GM19351 (cell line): ENCODE data around the gene SSH3.
"Not testable (repeated sequence)": the region's sequence is repeated elsewhere in the genome, so short reads cannot be mapped to it uniquely, and the experiment has no call there.

ENCODE experiments used
- ATAC-seq: cut with Tn5 transposase; IDR thresholded peaks from one replicate; pipeline ENCODE4 v1.9.1; 2021; ENCODE audit warnings: mild to moderate bottlenecking, moderate library complexity; ENCODE audit not compliant: unreplicated experiment

SSH3 gene, protein sequence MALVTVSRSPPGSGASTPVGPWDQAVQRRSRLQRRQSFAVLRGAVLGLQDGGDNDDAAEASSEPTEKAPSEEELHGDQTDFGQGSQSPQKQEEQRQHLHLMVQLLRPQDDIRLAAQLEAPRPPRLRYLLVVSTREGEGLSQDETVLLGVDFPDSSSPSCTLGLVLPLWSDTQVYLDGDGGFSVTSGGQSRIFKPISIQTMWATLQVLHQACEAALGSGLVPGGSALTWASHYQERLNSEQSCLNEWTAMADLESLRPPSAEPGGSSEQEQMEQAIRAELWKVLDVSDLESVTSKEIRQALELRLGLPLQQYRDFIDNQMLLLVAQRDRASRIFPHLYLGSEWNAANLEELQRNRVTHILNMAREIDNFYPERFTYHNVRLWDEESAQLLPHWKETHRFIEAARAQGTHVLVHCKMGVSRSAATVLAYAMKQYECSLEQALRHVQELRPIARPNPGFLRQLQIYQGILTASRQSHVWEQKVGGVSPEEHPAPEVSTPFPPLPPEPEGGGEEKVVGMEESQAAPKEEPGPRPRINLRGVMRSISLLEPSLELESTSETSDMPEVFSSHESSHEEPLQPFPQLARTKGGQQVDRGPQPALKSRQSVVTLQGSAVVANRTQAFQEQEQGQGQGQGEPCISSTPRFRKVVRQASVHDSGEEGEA

DNA sequence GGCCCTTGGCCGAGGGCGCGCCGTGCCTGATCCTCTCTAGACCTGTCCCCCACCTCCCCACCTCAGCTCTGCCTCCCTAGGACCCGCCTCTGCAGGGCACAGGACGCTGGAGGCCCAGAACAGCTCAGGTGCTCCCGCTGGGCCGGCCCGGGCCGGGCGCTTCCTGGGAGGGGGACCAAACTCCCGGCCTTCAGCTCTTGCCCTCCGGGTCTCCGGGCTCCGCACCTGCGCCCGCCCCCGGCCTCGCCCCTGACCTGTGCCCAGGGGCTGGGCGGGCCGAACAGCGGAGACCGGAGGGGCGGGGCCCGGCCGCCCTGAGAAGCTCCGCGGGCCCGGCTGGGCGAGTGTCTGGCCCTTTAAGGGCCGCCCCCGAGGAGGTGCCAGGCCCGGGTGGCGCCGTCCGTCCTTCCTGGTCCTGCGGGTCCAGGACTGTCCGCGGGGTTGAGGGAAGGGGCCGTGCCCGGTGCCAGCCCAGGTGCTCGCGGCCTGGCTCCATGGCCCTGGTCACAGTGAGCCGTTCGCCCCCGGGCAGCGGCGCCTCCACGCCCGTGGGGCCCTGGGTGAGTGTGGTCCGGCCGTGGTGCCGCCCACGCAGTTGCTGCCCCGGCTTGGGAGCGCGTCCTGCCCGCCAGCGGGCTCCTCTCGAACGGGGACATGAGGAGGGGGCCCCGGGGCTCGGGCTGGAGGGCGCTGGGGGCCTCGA, at the start of gene SSH3:
Gene SSH3, plus strand, starts transcription at position 399 of the 703 bp plus-strand sequence. Its CDS starts 96 bp downstream, at position 495.
- ATAC-seq: no peak

DNA sequence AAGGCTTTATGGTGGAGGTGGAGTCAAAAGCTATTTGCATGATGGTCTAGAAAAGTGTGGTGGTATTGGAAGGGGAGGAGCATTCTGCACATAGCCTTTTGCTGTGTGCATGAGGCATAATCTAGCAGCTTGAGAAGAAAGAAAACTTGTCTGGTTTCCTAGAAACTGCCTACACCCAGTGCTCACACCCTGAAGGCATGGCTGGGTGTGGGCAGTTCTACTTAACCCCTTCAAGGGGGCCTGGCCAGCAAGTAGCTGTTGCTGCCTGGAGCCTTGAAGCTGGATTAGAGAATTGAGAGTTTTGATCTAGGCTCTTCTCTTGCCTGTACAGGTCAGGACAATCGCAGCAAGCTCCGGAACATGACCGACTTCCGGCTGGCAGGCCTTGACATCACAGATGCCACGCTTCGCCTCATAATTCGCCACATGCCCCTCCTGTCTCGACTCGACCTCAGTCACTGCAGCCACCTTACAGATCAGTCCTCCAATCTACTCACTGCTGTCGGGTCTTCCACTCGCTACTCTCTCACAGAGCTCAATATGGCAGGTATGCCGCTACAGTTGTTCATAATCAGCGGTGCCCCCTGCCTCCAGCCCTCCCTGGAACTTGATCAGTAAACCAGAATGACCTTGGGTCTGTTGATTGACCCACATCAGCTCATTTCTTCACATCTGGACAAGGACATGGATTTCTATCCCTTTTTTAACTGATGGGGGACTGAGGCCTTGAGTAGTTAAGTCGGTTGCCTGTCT, 49.3 kb upstream of the SSH3 start:
- ATAC-seq: no peak

DNA sequence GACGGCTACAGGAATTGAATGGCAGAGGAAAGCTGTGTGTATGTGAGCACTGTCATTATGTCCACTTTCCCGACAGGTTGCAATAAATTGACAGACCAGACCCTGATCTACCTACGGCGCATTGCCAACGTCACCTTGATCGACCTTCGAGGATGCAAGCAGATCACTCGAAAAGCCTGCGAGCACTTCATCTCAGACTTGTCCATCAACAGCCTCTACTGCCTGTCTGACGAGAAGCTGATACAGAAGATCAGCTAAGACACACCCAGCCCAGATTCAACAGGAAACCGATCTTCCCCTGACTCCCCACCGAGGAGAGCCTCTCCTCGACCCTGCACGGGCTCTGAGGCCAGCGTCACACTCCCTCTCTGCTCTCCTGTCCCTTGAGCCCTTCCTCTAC, 48.5 kb upstream of the SSH3 start:
- ATAC-seq: no peak

DNA sequence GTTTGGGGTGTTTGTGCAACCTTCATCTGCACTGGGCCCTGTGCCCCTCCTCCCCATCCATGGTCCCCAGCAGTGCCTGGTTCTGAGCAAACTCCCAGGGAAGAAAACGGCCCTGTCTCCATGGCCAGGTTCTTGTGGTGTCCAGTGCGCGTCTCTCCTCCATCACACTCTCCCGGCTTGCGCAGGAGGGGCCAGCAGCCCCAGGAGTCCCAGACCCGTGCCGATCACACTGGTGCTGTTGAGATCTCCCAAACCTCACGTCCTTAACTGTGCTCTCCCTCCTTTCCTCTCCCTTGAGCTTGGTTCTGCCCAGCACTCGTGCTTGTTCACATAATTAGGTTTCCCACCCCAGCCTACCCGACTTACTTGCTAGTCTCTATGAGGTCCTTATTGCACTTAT, 48.0 kb upstream of the SSH3 start:
- ATAC-seq: no peak

DNA sequence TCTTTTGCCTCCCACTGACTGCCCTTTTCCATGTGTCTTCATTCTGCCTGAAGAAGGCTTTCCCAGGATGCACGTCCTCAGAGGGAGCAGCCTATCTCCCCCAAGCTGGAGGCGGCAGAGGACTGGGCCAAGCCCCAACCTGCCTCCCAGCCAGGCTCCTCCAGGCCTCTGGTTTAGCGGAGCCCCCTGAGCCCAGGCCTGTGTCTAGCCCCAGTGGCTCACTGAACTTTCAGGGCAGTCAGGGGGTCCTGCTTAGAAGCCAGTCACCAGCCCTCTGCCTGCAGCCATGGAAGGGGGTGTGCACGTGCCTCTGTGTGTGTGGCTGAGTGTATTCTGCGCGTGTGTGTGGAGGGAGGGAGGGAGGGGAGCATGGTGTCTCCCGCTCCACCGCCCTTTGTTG, 47.5 kb upstream of the SSH3 start:
- ATAC-seq: no peak

DNA sequence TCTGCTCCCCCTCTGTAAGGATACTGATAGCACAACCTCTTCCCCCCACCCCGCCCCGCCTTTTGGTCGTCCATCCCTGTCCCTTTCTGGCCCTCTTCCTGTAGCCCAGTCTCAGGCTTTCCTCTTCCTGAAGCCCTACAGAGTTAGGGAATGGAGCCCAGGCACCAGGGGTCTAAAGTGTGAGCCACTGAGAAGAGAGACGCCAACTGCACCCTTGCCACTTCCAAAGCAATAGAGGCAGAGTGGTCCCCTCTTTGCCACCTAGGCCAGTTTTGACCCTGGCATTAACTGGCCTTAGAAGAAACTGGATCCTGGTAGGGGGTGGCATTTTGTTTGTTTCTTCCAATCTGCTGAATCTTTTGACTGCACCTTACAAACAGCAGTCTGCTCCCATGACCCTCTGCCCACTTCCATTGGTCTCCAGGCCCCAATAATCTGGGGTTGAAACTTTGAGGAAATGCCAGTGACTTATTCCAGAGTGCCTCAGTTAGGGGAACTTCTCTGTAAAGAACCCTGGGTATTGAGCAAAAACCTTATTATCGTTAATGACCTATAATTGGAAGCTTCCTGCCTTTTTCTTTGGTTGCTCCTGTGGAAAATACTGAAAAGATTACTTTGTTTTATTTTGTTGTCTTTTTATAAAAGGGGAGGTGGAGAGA, 46.7 kb upstream of the SSH3 start:
- no peak for ATAC-seq

DNA sequence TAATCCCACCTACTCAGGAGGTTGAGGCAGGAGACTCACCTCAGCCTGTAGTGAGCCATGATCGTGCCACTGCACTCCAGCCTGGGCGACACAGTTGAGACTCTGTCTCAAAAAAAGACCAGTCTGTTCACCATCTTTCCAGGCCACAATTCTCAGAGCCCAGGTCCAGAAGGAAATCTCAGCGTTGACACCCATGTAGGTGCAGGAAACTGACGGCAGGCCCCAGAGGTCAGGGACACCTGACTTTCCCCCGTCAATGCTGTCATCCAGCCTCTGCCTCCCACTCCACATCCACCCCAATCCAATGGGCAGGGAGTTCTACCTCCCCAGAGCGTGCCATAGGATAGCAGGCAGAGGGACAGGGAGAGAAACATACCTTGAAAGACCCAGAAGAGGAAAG, 42.9 kb upstream of the SSH3 start:
- ATAC-seq: no peak

DNA sequence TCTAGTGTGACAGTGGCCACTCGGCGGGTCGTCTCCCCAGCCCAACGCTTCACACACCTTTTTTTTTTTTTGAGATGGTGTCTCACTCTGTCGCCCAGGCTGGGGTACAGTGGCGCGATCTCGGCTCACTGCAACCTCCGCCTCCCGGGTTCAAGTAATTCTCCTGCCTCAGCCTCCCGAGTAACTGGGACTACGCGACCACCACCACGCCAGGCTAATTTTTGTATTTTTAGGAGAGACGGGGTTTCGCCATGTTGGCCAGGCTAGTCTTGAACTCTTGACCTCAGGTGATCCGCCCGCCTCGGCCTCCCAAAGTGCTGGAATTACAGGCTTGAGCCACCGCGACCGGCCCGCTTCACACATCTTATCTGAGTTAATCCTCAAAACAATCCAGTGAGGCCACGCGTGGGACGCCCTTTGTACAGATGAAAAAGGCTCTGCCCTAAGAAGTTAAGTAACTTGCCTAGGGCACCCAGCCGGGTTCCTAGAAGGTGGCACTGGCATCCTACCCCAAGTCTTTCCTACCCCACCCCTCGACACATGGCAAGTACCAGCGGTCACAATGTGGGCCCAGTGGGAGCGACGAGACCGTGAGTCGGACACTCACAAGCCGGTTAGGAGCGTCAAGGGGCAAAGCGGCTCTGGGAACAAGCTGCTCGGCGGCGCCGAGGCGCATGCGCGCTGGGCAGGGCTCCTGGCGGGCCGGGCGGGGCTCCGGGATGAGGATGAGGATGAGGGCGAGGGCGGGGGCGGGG, 42.3 kb upstream of the SSH3 start:
- ATAC-seq: not testable (repeated sequence)

DNA sequence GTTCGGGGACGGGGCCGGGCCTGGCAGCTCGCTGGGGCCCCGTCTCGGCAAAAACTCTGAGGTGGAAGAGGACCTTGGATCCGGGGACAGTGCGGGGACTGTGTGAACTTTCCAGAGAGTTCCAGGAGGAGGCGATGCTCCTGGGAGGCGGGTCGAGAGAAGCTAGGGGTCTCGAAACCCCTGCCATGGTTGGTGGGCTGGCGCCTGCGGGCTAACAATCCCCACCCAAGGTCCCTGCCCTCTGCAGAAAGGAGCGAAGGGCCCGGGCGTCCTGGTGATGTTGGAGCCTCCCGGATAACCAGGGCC, 41.7 kb upstream of the SSH3 start:
- ATAC-seq: no peak

DNA sequence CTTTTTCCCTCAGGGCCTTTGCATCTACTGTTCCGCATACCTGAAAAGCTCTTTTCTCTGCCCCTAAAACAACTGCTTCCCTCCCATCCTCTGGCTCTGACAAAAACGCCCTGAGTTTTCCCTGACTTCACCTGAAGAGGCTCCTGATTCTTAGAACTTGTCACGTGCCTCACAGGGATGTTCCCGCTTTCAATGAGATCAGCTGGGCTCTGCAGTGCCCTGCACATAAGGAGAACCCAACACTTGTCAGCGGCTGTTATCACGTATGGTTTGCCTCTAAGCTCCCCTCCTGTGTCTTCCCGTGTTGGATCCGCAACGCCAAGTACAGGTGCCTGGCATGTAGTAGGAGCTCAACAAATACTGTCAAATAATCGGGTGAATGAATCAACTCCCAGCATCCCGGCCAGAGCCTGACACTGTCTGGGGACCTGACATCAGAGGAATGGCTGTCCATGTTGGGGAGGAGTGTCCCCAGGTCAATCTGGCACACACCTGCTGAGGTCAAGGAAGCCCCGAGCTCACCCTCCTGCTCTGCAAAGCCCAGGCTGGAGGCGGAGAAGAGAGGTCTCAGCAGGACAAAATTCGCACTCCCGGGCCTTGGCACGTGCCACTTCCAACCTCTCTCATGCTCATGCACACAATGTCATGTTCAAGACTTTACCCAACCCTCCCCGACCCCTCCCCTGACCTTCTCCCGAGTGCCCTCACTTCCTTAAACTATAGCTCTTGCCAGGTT, 41.2 kb upstream of the SSH3 start:
- ATAC-seq: no peak

DNA sequence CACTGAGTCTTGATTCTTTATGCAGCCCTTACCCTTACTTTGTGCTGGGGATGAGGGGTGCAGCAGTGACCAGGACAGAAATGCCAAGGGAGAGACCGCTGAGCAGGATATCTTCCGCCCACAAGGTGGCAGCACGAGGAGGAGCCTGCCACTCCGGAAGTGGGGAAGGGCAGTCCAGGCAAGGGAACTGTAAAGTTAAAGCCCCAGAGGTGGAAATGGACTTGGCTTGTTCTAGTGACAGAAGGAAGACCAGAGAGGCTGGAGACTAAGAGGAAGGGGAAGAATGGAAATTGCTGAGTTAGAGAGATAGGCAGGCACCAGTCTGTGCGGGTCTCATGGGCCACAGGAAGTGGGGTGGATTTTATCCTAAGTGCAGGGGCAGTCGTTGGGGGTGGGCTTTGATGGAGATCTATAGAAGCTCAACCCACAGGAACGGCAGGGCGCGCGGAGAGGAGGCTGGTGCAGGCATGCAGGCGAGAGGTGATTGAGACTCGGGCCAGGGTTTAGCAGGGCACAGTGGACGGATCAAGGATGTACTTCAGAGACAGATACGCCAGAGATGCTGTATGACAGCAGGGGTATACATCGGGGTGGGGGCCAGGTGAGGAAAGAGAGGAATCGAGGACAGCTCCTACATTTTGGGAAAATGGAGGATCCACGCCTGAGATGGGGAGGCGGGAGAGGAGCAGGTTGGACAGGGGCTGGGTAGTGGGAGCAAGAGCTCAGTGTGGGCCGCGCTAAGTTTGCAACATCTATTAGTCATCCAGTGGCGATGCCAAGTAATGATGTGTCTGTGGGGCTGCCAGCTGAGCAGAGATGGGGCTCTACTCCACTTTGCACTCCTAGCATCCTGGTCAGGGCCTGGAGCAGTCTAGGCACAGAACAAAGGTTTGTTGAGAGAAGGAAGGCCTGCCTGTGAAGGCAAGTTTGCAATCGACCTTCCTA, 40.3 kb upstream of the SSH3 start:
- ATAC-seq: no peak

DNA sequence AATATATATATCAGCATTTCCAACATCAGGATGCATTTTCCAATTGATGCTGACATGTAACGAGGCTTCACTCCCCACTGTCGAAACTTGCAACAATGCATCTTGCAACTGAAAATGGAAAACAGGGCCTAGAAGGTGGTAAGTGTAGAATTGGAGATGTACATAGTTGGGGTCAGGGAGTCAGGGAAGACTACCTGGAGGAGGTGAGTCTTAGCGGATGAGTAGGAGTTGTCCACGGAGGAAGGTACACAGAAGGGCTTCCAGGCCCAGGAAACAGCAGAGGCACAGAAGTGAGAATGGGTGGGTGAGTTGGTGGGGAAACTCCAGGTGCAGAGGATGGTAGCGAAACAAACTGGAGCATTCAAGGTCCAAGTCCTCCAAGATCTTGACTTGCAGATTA, 39.1 kb upstream of the SSH3 start:
- no peak for ATAC-seq

DNA sequence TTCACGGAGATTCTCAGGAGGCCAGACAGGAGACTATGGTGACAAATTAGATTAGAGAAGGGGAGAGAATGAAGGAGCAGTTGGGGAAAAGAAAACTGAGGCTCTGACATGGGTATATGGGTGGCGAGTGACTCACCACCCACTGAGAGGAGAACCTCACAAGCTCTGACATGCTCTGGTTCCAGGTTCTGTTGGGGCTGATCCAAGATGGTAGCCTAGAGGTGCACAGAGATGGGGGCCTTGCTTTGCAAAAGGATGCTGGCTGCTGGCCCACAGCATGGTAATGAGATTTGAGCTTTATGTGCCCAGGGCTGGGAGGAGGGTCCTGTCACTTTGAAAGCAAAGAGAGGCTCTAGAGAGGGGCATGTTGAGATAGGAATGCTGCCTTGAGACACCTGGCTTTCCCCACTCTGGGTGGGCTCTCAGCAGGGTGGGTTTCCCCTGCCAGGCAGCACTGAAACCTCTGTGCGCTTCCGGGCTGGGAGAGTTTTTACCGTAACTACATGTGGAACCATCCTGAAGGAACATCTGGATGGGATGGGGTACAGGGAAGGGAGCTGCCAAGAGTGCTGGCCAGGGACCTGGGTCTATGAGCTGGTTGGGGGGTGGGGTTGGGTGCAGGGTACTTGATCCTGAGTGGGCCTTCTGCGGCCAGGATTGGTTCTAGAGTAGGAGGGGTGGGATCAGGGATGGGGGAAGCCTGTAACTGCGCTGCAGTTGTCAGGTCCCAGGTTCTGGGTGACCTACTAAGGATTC, 38.3 kb upstream of the SSH3 start:
- no peak for ATAC-seq

DNA sequence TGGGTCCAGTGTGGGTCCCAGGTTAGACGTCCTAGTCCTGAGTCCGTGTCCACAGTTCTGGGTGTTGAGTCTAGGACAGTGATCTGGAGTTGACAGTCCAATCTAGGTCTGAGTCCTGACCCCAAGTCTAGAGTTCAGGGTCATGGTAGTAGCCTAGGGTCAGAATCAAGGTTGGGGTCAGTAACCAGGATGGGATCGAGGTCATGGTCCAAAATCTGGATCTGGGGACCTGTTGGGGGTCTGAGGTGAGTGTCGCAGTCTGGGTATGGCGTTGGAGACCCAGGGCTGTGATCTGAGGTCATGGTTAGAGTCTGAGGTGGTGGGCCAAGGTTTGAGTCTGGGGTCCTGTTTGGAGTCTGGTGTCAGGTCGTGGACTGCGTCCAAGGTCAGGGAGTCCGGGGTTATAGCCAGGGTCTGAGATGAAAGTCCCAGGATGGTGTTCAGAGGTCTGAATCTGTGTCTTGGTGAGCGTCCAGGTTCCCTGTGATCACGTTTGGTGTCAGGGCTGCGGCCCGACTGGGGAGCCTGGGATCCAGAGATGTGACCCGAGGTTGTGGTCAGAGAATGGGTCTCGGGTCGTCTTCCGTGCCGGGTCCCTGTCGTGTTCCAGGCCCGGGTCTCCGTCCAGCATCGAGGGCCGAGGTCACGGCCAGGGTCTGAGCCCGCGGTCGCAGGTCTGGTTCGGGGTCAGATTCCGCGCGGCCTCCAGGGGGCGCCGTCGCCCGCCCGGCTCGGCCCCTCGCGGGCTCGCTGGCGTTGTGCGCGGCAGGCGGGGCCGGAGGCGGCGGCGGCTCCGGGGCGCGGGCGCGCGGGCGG, 37.5 kb upstream of the SSH3 start:
- peak; percentile 43 for ATAC-seq

DNA sequence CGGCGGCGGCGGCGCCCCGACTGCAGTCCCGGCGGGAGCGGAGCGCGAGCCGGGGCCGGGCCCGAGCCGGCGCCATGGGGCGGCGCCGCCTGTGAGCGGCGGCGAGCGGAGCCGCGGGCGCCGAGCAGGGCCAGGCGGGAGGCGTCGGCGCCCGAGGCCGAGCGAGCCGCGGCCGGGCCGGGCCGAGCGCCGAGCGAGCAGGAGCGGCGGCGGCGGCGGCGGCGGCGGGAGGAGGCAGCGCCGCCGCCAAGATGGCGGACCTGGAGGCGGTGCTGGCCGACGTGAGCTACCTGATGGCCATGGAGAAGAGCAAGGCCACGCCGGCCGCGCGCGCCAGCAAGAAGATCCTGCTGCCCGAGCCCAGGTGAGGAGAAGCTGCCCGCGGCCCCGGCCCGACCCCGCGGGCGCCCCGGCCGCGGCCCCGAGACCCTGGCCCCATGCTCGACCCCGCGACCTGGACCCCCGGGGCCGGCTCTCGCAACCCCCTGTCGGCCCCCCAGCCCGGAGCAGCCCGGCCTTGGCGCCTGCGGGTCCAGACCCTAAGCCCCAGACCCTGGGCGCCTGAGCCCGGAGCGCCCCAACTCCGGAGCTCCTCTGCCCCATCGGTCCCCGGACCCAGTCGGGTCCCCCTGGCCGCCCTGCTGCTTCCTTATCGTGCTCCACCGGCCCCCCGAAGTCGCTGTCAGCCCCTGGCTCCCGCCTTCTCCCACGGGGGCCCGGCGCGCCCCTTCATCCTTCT, 36.7 kb upstream of the SSH3 start, which contains the start of gene GRK2:
Gene GRK2, plus strand, starts transcription at position 25 of the 739 bp plus-strand sequence. Its CDS starts 227 bp downstream, at position 252.
- ATAC-seq: peak; percentile 9
